Mesothelial cell of epicardium (in vitro differentiated cells): ENCODE data around the gene ITGA8. TPM values are rescaled to one million over a fixed set of nuclear protein-coding genes. Genes with fewer than 3 reads are reported as not detected.
"Not testable (repeated sequence)": the region's sequence is repeated elsewhere in the genome, so short reads cannot be mapped to it uniquely, and the experiment has no call there.

Experiments
- DNase-seq, 2 experiments: peaks; one replicate each; pipeline ENCODE4 v3.0.0; 2021; ENCODE audit warnings: low spot score in 2 of 2; ENCODE audit not compliant: unreplicated experiment in 2 of 2
- H3K27ac Mint-ChIP-seq: 2 replicates; pipeline ENCODE4 v1.8.0; 2021; ENCODE audit warnings: mixed read lengths
- H3K27me3 Mint-ChIP-seq: 2 replicates; pipeline ENCODE4 v1.8.0; 2021; ENCODE audit warnings: low read depth, mixed read lengths
- H3K36me3 Mint-ChIP-seq: 2 replicates; pipeline ENCODE4 v1.8.0; 2021; ENCODE audit warnings: mixed read lengths
- H3K4me1 Mint-ChIP-seq: 2 replicates; pipeline ENCODE4 v1.8.0; 2021; ENCODE audit warnings: mixed read lengths
- H3K4me3 Mint-ChIP-seq: 2 replicates; pipeline ENCODE4 v1.8.0; 2021; ENCODE audit warnings: mild to moderate bottlenecking, moderate library complexity, mixed read lengths
- H3K9me3 Mint-ChIP-seq: 2 replicates; pipeline ENCODE4 v1.8.0; 2021; ENCODE audit warnings: mixed read lengths
- CTCF ChIP-seq: fragments of 200-600 bp; sonication (generic); IDR thresholded peaks from one replicate; pipeline ENCODE4 v1.5.0; 2021; ENCODE audit warnings: antibody characterized with exemption; ENCODE audit not compliant: unreplicated experiment
- total RNA-seq: library from RNA; stranded (reverse); gene quantifications from 3 replicates; pipeline ENCODE4 v1.2.1, GENCODE V29; 2021

Gene ITGA8
- total RNA-seq, 1 donor from 2014 or later: 21.7 TPM

- no peak for DNase-seq
- no peak for TF ChIP-seq CTCF
- Mint-ChIP-seq H3K4me1 (peaks cover 12% of the 10 kb centered on the region), H3K27ac (no peak overlapping the region), H3K36me3 (no peaks in the 10 kb centered on the region), H3K9me3 (peaks cover 7% of the 10 kb centered on the region), H3K4me3 (no peak overlapping the region), H3K27me3 (peaks cover 3% of the 10 kb centered on the region)
Observed at GRCh38 chr10:15478429-15478828, 241.3 kb downstream of the ITGA8 start.

- no peak for DNase-seq
- Mint-ChIP-seq H3K4me1 (peaks cover 18% of the 10 kb centered on the region), H3K36me3 (no peaks in the 10 kb centered on the region), H3K4me3 (no peak overlapping the region), H3K9me3 (peaks cover 7% of the 10 kb centered on the region), H3K27ac (no peak overlapping the region), H3K27me3 (peaks cover 3% of the 10 kb centered on the region)
- no peak for TF ChIP-seq CTCF
Observed at GRCh38 chr10:15476337-15476736, 243.4 kb downstream of the ITGA8 start.

GRCh38 chr10:15475439-15475838 lies 244.3 kb downstream of the ITGA8 start:
- not testable (repeated sequence) for H3K9me3 Mint-ChIP-seq, DNase-seq, H3K27me3 Mint-ChIP-seq, H3K36me3 Mint-ChIP-seq, H3K27ac Mint-ChIP-seq, H3K4me3 Mint-ChIP-seq
- peaks cover 18% of the 10 kb centered on the region for H3K4me1 Mint-ChIP-seq

- DNase-seq: no peak
- Mint-ChIP-seq H3K27me3 (peaks cover 7% of the 10 kb centered on the region), H3K4me3 (no peak overlapping the region), H3K4me1 (peaks cover 18% of the 10 kb centered on the region), H3K9me3 (peaks cover 7% of the 10 kb centered on the region), H3K36me3 (no peaks in the 10 kb centered on the region), H3K27ac (no peak overlapping the region)
- TF ChIP-seq CTCF: no peak
Observed at GRCh38 chr10:15474671-15475070, 245.1 kb downstream of the ITGA8 start.

- Mint-ChIP-seq H3K36me3 (no peaks in the 10 kb centered on the region), H3K4me1 (peaks cover 18% of the 10 kb centered on the region), H3K27me3 (peaks cover 10% of the 10 kb centered on the region), H3K4me3 (peak overlapping the region; percentile 37), H3K9me3 (peaks cover 7% of the 10 kb centered on the region), H3K27ac (peak overlapping the region; percentile 82)
- no peak for TF ChIP-seq CTCF
- DNase-seq: no peak
Observed at GRCh38 chr10:15473396-15473767, 246.3 kb downstream of the ITGA8 start.

GRCh38 chr10:15472431-15473395 lies 247.0 kb downstream of the ITGA8 start:
- H3K27me3 Mint-ChIP-seq: peaks cover 7% of the 10 kb centered on the region
- H3K36me3 Mint-ChIP-seq: no peaks in the 10 kb centered on the region
- H3K27ac Mint-ChIP-seq: peak overlapping the region; percentile 82
- peak overlapping the region; percentile 37 for H3K4me3 Mint-ChIP-seq
- peaks cover 18% of the 10 kb centered on the region for H3K4me1 Mint-ChIP-seq
- H3K9me3 Mint-ChIP-seq: peaks cover 7% of the 10 kb centered on the region
- no peak for TF ChIP-seq CTCF
- DNase-seq: no peak
